H9 (cell line): ENCODE results near the gene SBK3. TPM values are rescaled to one million over a fixed set of nuclear protein-coding genes. Genes with fewer than 3 reads are reported as not detected.

ENCODE experiments used
- DNase-seq: peaks from one replicate; pipeline ENCODE4 v3.0.0-alpha.2; 2017
- H2AFZ ChIP-seq: one replicate; pipeline ENCODE4 v1.6.1; 2013; ENCODE audit warnings: mild to moderate bottlenecking, low read length, control low read depth, moderate library complexity
- H2AK5ac ChIP-seq: 2 replicates; pipeline ENCODE4 v1.6.1; 2013; ENCODE audit warnings: low read length, control low read depth, mixed read lengths; ENCODE audit not compliant: insufficient read length
- H2BK120ac ChIP-seq: one replicate; pipeline ENCODE4 v1.6.1; 2013; ENCODE audit warnings: low read depth, mild to moderate bottlenecking, low read length, control low read depth, inconsistent platforms; ENCODE audit not compliant: poor library complexity, severe bottlenecking
- H2BK12ac ChIP-seq: 2 replicates; pipeline ENCODE4 v1.6.1; 2013; ENCODE audit warnings: low read length, control low read depth, mixed read lengths, low read depth; ENCODE audit not compliant: insufficient read length
- H2BK15ac ChIP-seq: 2 replicates; pipeline ENCODE4 v1.6.1; 2013; ENCODE audit warnings: low read depth, low read length, control low read depth
- H2BK20ac ChIP-seq: one replicate; pipeline ENCODE4 v1.6.1; 2013; ENCODE audit warnings: low read depth, mild to moderate bottlenecking, low read length, control low read depth, inconsistent platforms; ENCODE audit not compliant: poor library complexity, severe bottlenecking
- H2BK5ac ChIP-seq: 2 replicates; pipeline ENCODE4 v1.6.1; 2013; ENCODE audit warnings: low read length, control low read depth, mixed read lengths; ENCODE audit not compliant: insufficient read length
- H3K14ac ChIP-seq: 2 replicates; pipeline ENCODE4 v1.6.1; 2013; ENCODE audit warnings: low read length, control low read depth; ENCODE audit not compliant: insufficient read depth
- H3K18ac ChIP-seq: 2 replicates; pipeline ENCODE4 v1.6.1; 2013; ENCODE audit warnings: low read depth, mild to moderate bottlenecking, mixed read lengths, low read length, control low read depth; ENCODE audit not compliant: insufficient read length
- H3K23ac ChIP-seq: 2 replicates; pipeline ENCODE4 v1.6.1; 2013; ENCODE audit warnings: low read length, control low read depth, mixed read lengths, low read depth; ENCODE audit not compliant: insufficient read length
- H3K23me2 ChIP-seq: 2 replicates; pipeline ENCODE4 v1.6.1; 2013; ENCODE audit warnings: low read depth, mild to moderate bottlenecking, mixed read lengths, low read length, control low read depth; ENCODE audit not compliant: insufficient read length, poor library complexity, severe bottlenecking
- H3K27ac ChIP-seq: 2 replicates; pipeline ENCODE4 v1.5.1; 2013; ENCODE audit warnings: low read length, control low read depth, mixed read lengths, low read depth; ENCODE audit not compliant: insufficient read length
- H3K27me3 ChIP-seq: 2 replicates; pipeline ENCODE4 v1.6.1; 2013; ENCODE audit warnings: low read length, control low read depth, inconsistent platforms; ENCODE audit not compliant: insufficient read depth
- H3K4ac ChIP-seq: 2 replicates; pipeline ENCODE4 v1.6.1; 2013; ENCODE audit warnings: low read depth, mild to moderate bottlenecking, control low read depth, inconsistent platforms, low read length, moderate library complexity
- H3K4me1 ChIP-seq: 2 replicates; pipeline ENCODE4 v1.6.1; 2013; ENCODE audit warnings: low read length, control low read depth, inconsistent platforms; ENCODE audit not compliant: insufficient read depth
- H3K4me2 ChIP-seq: 2 replicates; pipeline ENCODE4 v1.6.1; 2013; ENCODE audit warnings: low read length, control low read depth, mixed read lengths; ENCODE audit not compliant: insufficient read length, insufficient read depth
- H3K56ac ChIP-seq: 2 replicates; pipeline ENCODE4 v1.6.1; 2013; ENCODE audit warnings: low read depth, mild to moderate bottlenecking, mixed read lengths, low read length, control low read depth; ENCODE audit not compliant: insufficient read length
- H3K79me1 ChIP-seq: 2 replicates; pipeline ENCODE4 v1.6.1; 2013; ENCODE audit warnings: low read depth, mild to moderate bottlenecking, moderate library complexity, low read length, control low read depth, inconsistent platforms; ENCODE audit not compliant: insufficient read depth, poor library complexity, severe bottlenecking
- H3K79me2 ChIP-seq: 2 replicates; pipeline ENCODE4 v1.6.1; 2013; ENCODE audit warnings: low read length, control low read depth, inconsistent platforms; ENCODE audit not compliant: insufficient read depth
- H3K9ac ChIP-seq: 2 replicates; pipeline ENCODE4 v1.6.1; 2013; ENCODE audit warnings: low read length, control low read depth, mixed read lengths; ENCODE audit not compliant: insufficient read length; ENCODE audit errors: extremely low read depth
- H3K9me3 ChIP-seq: one replicate; pipeline ENCODE4 v1.6.1; 2013; ENCODE audit warnings: low read depth, low read length, inconsistent platforms; ENCODE audit not compliant: control insufficient read depth
- H3T11ph ChIP-seq: one replicate; pipeline ENCODE4 v1.6.1; 2013; ENCODE audit warnings: mild to moderate bottlenecking, low read length, control low read depth, inconsistent platforms
- H4K20me1 ChIP-seq: one replicate; pipeline ENCODE4 v1.6.1; 2013; ENCODE audit not compliant: control insufficient read depth, insufficient read length, insufficient read depth
- H4K5ac ChIP-seq: 2 replicates; pipeline ENCODE4 v1.6.1; 2013; ENCODE audit warnings: low read depth, mild to moderate bottlenecking, mixed read lengths, low read length, control low read depth; ENCODE audit not compliant: insufficient read length
- H4K8ac ChIP-seq: replicated peaks from 2 replicates; pipeline ENCODE4 v1.6.1; 2013; ENCODE audit warnings: low read length, control low read depth, mixed read lengths, low read depth; ENCODE audit not compliant: insufficient read length
- H4K91ac ChIP-seq: 2 replicates; pipeline ENCODE4 v1.6.1; 2013; ENCODE audit warnings: low read depth, mild to moderate bottlenecking, moderate library complexity, mixed read lengths, low read length, control low read depth; ENCODE audit not compliant: insufficient read length
- H3K27ac Mint-ChIP-seq, 3 experiments: 2 replicates in 2 of 3; 3 replicates in 1 of 3; pipeline ENCODE4 v1.8.0; 2020 to 2021; ENCODE audit warnings: mixed read lengths in 3 of 3, mild to moderate bottlenecking in 1 of 3, moderate library complexity in 1 of 3
- H3K27me3 Mint-ChIP-seq: 2 replicates; pipeline ENCODE4 v1.8.0; 2021; ENCODE audit warnings: low read depth, mild to moderate bottlenecking, moderate library complexity, mixed read lengths
- H3K36me3 Mint-ChIP-seq, 3 experiments: 2 replicates in 2 of 3; 3 replicates in 1 of 3; pipeline ENCODE4 v1.8.0; 2020 to 2021; ENCODE audit warnings: low read depth in 3 of 3, mixed read lengths in 3 of 3; ENCODE audit not compliant: insufficient read depth in 1 of 3
- H3K4me1 Mint-ChIP-seq, 2 experiments: 2 replicates each; pipeline ENCODE4 v1.8.0; 2020; ENCODE audit warnings: mixed read lengths in 2 of 2
- H3K4me3 Mint-ChIP-seq, 2 experiments: 2 replicates in 1 of 2; 3 replicates in 1 of 2; pipeline ENCODE4 v1.8.0; 2020 to 2021; ENCODE audit warnings: mild to moderate bottlenecking in 2 of 2, mixed read lengths in 2 of 2, moderate library complexity in 1 of 2
- H3K9me3 Mint-ChIP-seq, 2 experiments: 2 replicates in 1 of 2; 3 replicates in 1 of 2; pipeline ENCODE4 v1.8.0; 2020; ENCODE audit warnings: mild to moderate bottlenecking in 2 of 2, mixed read lengths in 2 of 2, moderate library complexity in 1 of 2
- CTCF ChIP-seq: fragments of 200-600 bp; sonication (generic); conservative IDR thresholded peaks from 3 replicates; pipeline ENCODE4 v1.8.0; 2021; ENCODE audit warnings: antibody characterized with exemption, mild to moderate bottlenecking
- WGBS: extraction: QIAGEN DNeasy Blood & Tissue Kit; methylation state at CpG from one replicate; pipeline ENCODE4 v1.1.7; 2013; ENCODE audit warnings: missing lambda C conversion rate, low lambda C conversion rate, mixed read lengths; ENCODE audit not compliant: insufficient read length; ENCODE audit errors: extremely low coverage; 5-methylcytosine and 5-hydroxymethylcytosine counted together
- total RNA-seq: library from RNA; stranded (reverse); gene quantifications from 2 replicates; pipeline ENCODE4 v1.2.1, GENCODE V29; 2021

The SBK3 gene
- total RNA-seq, 1 experiment from 2014 or later, result 0.70 TPM

- TF ChIP-seq CTCF, result no peak
- H3K27ac Mint-ChIP-seq, result peak overlapping the region; percentile 87 to 96 (median 90); a peak in 5 of 7 replicates
- no peak overlapping the region for H3K56ac ChIP-seq
- no peak overlapping the region for H3K4ac ChIP-seq
- no peak overlapping the region for H4K8ac ChIP-seq
- no peak overlapping the region for H3T11ph ChIP-seq
- H3K23ac ChIP-seq, result no peak overlapping the region
- peak overlapping the region; percentile 68 to 89 for H3K4me3 Mint-ChIP-seq
- no peak overlapping the region for H3K27ac ChIP-seq
- H2BK15ac ChIP-seq, result no peak overlapping the region
- peak overlapping the region; percentile 72 for H3K4me2 ChIP-seq
- no peak overlapping the region for H2BK5ac ChIP-seq
- peaks cover 2% of the 10 kb centered on the region for H4K20me1 ChIP-seq
- H3K27me3 ChIP-seq, result no peaks in the 10 kb centered on the region
- no peaks in the 10 kb centered on the region for H3K79me1 ChIP-seq
- no peaks in the 10 kb centered on the region for H3K79me2 ChIP-seq
- peaks cover 7% of the 10 kb centered on the region for H3K23me2 ChIP-seq
- no peak overlapping the region for H4K5ac ChIP-seq
- H4K91ac ChIP-seq, result no peak overlapping the region
- no peaks in the 10 kb centered on the region; the same call in 1 of the 2 replicates for H3K4me1 ChIP-seq
- H3K36me3 Mint-ChIP-seq, result peaks cover 0 to 3% (median 0%) of the 10 kb centered on the region in 3 experiments; a peak in 1 of 7 replicates
- no peak overlapping the region for H3K18ac ChIP-seq
- no peaks in the 10 kb centered on the region; a peak in 1 of 5 replicates for H3K9me3 Mint-ChIP-seq
- H2BK120ac ChIP-seq, result no peak overlapping the region
- no peaks in the 10 kb centered on the region for H3K9me3 ChIP-seq
- peaks cover 9% of the 10 kb centered on the region for H3K27me3 Mint-ChIP-seq
- H3K9ac ChIP-seq, result no peak overlapping the region
- peaks cover 26 to 44% of the 10 kb centered on the region in 2 experiments for H3K4me1 Mint-ChIP-seq
- no peak overlapping the region for H2AK5ac ChIP-seq
- no peak overlapping the region for H3K14ac ChIP-seq
- no peak overlapping the region for H2BK12ac ChIP-seq
- H2AFZ ChIP-seq, result peak overlapping the region; percentile 71
- no CpG with 5 or more reads among the region's 40 CpGs for WGBS
- no peak overlapping the region for H2BK20ac ChIP-seq
- DNase-seq, result peak; percentile 98
Observed at GRCh38 chr19:55586976-55587668, 41.8 kb upstream of the SBK3 start.
